HS-27A (cell line): ENCODE results near the gene VILL.

Experiments
- DNase-seq: peaks from one replicate; pipeline ENCODE4 v3.0.0-alpha.2; 2012; ENCODE audit warnings: low read depth, missing footprints

VILL gene

DNA sequence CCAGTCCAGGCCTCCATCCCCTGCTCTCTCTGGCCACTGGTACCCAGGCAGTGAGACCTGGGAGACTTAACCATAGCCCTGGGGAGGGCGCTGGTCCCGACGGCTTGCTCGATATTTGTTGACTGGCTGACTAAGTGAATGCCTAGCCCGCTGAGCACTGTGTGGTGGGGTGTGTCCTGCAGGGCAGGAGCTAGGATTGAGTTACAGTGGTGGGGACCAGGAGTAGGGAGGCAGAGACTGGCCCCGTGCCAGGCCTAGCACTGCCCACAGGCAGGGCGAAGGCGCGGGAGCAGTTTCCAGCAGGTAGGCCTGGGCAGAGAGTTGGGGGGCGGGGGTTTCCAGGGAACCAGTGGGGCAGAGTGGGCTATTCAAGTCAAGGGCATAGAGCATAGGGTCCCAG lies at the start of gene VILL:
Gene VILL, plus strand, starts transcription at position 260 of the 400 bp plus-strand sequence. CDS start 2,887 bp downstream, outside the sequence.
- no peak for DNase-seq

DNA sequence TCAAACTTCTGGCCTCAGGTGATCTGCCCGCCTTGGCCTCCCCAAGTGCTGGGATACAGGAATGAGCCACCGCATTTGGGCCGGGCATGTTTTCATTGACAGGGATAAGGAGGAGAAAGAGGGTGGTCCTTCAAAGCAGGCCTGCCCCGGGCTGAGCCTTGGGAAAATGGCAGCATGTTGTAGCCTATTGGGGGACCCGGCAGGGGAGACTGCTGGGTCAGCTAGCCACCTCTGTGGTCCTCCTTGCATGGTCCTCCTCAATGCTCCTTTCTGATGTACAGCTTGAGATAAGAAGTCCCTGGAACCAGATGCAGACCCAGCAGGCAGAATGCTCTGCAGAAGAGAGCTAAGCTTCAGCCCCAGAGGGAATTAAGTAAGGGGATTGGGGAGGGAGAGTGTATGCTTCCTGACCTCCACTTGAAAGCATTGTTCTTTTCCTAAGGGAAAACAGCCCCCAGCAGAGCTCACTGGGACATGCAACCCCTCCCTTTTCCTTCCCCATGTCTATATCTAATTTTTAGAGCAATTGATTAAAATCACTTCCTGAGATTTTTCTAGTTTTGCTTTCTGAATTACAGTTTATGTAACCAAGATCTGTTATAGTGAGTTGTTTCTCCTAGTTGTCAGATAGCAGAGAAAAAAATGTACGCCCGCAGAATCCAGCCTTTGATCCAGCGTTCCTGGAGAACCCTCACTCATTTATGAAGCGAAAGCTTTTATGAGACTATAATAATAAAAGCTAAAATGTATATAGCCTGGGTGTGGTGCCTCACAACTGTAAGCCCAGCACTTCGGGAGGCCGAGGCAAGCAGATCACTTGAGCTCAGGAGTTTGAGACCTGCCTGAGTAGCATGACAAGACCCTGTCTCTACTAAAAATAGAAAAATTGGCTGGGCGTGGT lies 48.7 kb upstream of the VILL start:
- DNase-seq: no peak

- no peak for DNase-seq
Measured at GRCh38 chr3:37942646-37943045, 47.9 kb upstream of the VILL start.

GRCh38 chr3:37943126-37943525 lies 47.5 kb upstream of the VILL start:
- no peak for DNase-seq

DNA sequence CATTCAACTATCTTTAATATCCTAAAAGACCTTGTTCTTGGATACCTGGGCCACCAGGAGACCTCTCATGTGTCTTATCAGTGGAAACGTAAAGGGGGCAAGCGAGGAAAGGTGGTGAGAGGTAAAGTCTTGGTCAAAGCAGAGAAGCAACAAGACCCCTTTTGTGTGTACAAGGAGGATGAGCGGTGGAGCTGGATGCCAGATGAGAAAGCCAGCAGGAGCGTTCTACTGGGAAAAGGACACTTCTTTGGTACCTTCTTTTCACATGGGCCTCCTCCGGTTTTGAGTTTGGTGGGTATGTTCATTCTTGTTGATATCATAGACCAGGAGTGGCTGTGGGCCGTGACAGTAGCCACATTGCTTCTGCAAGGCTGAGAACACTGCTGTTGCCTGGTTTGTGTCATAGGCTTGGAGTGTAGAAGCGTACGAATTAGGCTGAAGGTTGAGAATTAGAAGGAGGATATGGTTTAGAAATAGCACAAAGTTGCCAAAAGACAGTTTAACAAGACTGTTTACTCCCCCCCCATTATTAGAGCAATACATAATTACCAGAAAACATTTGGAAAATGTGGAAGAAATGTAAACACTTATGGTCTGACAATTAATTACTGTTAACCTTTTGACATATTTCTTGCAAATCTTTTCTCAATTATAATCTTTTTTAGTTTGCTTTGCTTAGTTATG lies 46.8 kb upstream of the VILL start:
- DNase-seq: no peak

DNA sequence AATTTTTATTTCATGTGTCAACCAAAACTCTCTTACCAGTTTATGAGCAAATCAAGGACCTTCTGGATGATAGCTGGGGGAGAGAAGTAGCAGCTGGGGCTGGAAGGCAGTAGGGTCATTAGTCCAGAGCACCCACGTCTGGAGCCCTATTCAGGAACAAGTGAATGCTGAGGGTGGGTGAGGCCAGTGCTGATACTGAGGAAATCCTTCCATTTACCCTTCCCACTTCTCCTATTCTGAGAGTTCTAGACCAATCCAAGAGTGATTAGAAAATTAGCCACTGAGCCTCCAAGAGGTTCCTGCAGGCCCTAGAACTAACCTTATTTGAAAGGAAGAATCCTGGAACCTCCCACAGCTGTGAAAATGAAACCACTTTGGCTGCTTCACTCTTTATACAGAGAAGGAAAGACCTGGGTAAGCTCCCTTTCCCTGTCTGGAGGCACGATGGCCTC lies 46.2 kb upstream of the VILL start:
- no peak for DNase-seq

GRCh38 chr3:37945156-37945806 lies 45.3 kb upstream of the VILL start:
- no peak for DNase-seq

GRCh38 chr3:37945807-37946530 lies 44.6 kb upstream of the VILL start:
- DNase-seq: peak; percentile 68

DNA sequence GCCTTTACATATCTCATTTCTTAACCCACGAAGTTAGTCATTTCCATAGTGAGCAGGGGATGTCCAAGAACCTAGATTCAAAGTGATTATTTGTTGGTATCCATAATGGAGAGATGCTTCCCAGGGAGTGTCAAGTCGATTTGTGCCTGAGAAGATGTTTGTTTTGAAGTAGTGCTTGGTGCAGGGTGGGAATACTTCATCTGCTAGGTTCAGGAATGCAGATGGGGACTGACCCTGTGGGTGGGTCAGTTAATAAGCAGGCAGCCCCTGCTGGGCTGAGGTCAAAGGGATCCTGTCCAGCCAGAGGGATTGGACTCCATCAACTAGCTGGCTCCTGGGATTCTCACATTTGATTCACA lies 44.1 kb upstream of the VILL start:
- DNase-seq: no peak

DNA sequence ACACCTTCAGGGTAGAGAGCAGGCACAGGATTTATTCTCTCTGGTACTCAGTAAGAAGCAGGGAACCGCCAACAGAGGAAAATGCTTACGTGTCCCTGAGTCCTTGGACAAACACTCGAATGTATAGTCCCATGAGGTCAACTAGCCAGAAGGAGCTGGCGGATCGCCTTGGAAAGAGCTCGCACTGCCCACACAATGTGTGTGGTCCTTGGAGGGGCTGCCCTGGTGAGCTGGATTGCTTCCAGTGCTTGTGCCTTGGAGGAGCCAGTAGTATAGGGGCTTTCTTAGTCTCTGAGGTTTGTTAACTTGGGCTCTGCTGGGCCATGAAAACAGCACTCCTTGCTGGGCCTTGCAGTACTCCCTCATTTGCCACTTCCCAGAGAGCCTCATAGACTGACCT lies 40.7 kb upstream of the VILL start:
- DNase-seq: no peak

DNA sequence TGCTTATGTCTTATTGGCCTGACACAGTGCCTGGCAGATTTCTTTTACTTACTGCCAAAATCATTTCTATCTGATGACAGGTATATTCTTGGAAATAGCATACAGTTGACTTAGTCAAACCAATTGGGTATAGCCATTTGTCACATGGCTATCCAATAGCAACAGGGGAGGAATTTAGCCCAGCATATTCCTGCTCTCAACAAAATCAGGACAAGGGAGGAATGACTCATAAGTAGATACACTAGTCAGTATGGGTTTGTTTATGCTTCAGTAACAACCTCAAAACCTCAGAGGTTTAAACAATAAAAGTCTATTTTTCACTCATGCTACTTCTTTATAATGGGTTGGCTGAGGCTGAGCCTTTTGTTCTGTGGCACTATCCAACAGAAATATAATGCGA lies 38.0 kb upstream of the VILL start:
- DNase-seq: no peak

- no peak for DNase-seq
Measured at GRCh38 chr3:37953226-37953625, 37.4 kb upstream of the VILL start.

GRCh38 chr3:37953707-37954394 lies 36.7 kb upstream of the VILL start:
- no peak for DNase-seq

DNA sequence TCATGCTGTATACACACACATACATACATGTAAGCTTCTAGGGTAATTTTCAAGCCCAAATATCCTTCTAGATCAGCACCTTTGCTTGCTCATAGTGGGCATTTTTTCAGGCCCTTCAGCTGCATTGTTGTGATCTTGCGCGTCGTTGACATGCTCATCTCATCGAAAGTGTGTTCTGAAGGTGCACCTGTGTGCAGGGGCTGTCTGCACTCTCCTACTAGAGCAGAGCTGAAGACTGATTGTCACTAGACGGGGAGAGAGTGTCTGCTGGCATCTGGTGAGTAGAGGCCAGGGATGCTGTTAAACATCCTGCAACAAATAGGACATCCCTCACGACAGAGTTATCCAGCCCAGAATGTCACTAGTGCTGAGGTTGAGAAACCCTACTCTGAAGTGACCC lies 35.7 kb upstream of the VILL start:
- DNase-seq: no peak

DNA sequence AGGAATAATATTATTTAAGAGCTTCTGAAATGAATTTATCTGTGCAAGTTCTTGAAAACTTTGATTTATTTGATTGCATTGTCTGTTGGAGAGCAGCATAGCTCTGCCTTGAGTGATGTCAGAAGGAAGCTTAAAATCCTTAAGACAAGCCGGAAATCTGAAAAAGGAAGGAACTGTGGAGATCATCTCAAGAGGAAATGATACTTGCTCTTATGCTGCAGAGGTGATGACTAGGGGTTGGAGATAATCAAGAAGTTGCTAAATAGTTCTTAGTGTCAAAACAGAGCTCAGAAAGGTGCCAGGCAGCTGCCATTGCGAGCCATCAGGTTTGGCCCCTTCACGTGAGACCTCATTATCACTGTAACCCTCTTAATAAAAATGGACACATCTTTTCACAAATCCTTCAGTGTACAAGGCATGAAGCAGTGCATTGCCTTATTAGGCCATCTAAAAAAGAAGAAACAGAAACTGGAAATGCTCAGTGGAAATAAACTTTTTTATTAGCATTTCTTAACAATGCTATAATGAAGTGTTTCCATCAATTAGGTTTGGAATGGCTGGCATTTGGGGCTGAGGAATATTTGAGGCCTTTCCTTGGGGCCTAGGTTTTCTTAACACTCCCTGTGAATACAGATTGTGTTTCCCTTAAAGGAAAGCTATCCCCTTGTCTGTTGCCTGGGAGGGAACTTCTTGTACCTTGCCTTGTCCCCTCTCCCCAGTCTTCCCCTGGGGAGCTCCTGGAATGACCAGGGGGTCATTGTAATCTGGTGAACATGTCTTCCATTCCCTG lies 34.5 kb upstream of the VILL start:
- DNase-seq: no peak

GRCh38 chr3:37956723-37957538 lies 33.7 kb upstream of the VILL start:
- no peak for DNase-seq

DNA sequence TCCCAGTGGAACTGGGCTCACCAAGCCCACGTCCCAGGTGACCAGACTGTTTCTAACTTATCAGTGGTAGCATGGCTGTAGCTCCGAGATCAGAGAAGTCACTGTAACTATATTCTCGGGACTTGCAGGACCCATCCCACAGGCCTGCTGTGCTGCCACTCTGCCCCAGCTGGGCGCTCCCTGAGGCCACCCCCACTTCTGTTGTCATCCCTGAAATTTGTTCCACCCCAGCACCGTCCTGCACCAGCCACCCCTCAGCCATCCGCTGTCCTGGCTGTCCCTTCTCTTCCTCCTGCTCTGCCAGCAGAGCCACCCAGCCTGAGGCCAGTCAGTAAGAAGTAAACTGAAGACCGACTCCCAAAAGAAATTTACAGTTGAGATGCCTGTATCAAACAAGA lies 33.0 kb upstream of the VILL start:
- no peak for DNase-seq

GRCh38 chr3:37961622-37962431 lies 28.8 kb upstream of the VILL start:
- DNase-seq: no peak

DNA sequence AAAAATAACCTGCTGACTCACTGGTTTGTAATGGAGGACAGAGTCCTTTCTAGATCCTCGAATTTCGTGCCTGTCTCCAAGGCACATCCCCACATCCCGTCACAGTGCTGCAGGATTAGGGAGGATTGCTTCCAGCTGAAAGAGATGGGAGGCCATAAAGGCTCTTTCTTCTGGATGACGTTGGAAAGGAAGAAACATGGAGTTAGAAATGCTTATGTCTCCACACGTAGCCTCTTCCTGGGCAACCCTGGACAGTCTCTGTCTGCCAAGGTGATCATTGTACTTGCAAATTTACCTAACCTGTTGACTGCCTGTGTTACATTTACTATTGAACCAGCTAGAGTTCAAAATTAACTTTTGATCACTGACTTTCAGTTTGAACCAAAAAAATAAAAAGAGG lies 27.6 kb upstream of the VILL start:
- no peak for DNase-seq
